ENCODE measurements around the gene KIAA0930.

- TF ChIP-seq CTCF (conservative IDR thresholded peaks at IDR 0.05) (no peak), EZH2 (IDR thresholded peaks at IDR 0.05; ENCODE audit: low read depth) (no peak)
These were observed 22.9 kb downstream of the KIAA0930 start for GRCh38 chr22:45217806-45218205.

Measured in PC-9 (cell line).